Measurements from ENCODE around the gene DNAAF3.
"Not testable (repeated sequence)": the region's sequence is repeated elsewhere in the genome, so short reads cannot be mapped to it uniquely, and the experiment has no call there.

DNAAF3 gene

GRCh38 chr19:55175117-55175867 lies 8.9 kb upstream of the DNAAF3 start:
- DNase-seq: no peak

- no peak for DNase-seq
Measured at GRCh38 chr19:55174425-55175116, 8.2 kb upstream of the DNAAF3 start.

GRCh38 chr19:55173714-55174409 lies 7.4 kb upstream of the DNAAF3 start:
- no peak for DNase-seq

GRCh38 chr19:55173186-55173713 lies 6.8 kb upstream of the DNAAF3 start:
- DNase-seq: no peak

- no peak for DNase-seq
Measured at GRCh38 chr19:55172741-55173140, 6.3 kb upstream of the DNAAF3 start.

GRCh38 chr19:55172318-55172717 lies 5.9 kb upstream of the DNAAF3 start:
- DNase-seq: not testable (repeated sequence)

- no peak for DNase-seq
Measured at GRCh38 chr19:55171440-55171839, 5.0 kb upstream of the DNAAF3 start.

GRCh38 chr19:55169136-55169535 lies 2.7 kb upstream of the DNAAF3 start:
- DNase-seq: no peak

- no peak for DNase-seq
Measured at GRCh38 chr19:55165952-55166529, 372 bp downstream of the DNAAF3 start.

- no peak for DNase-seq
Measured at GRCh38 chr19:55161571-55162322, 4.7 kb downstream of the DNAAF3 start.

- no peak for DNase-seq
Measured at GRCh38 chr19:55160986-55161365, 5.4 kb downstream of the DNAAF3 start.

- DNase-seq: peak; percentile 73
Measured at GRCh38 chr19:55160128-55160985, 6.1 kb downstream of the DNAAF3 start.

GRCh38 chr19:55158848-55159749 lies 7.3 kb downstream of the DNAAF3 start:
- no peak for DNase-seq

- no peak for DNase-seq
Measured at GRCh38 chr19:55158423-55158822, 8.0 kb downstream of the DNAAF3 start.

GRCh38 chr19:55157064-55157908 lies 9.1 kb downstream of the DNAAF3 start, which contains the start of gene TNNI3:
TSS of gene TNNI3 (minus strand) at chr19:55157732. CDS start at chr19:55157589, 143 bp downstream.
- DNase-seq: no peak

GRCh38 chr19:55156202-55157063 lies 10.0 kb downstream of the DNAAF3 start:
- DNase-seq: no peak

- DNase-seq: not testable (repeated sequence)
Measured at GRCh38 chr19:55155784-55156183, 10.6 kb downstream of the DNAAF3 start.

GRCh38 chr19:55153652-55154264 lies 12.7 kb downstream of the DNAAF3 start:
- no peak for DNase-seq

All from activated CD4-positive, alpha-beta T cell treated with anti-CD3 and anti-CD28 coated beads for 1 hour (primary cell).